DND-41 (cell line): ENCODE data around the gene PZP.

Source experiments
- CTCF ChIP-seq: IDR thresholded peaks from 2 replicates; pipeline ENCODE4 v1.5.1; 2012; ENCODE audit warnings: borderline replicate concordance, low read length, moderate library complexity, mild to moderate bottlenecking; ENCODE audit not compliant: poor library complexity, severe bottlenecking; ENCODE audit errors: extremely low read depth
- EZH2 ChIP-seq: IDR thresholded peaks from 3 replicates; pipeline ENCODE4 v1.6.1; 2012; ENCODE audit warnings: borderline replicate concordance, low read depth, mild to moderate bottlenecking, moderate library complexity, low read length, inconsistent platforms; ENCODE audit not compliant: severe bottlenecking

GRCh38 chr12:9143929-9144729, 64.1 kb downstream of the PZP start:
- no peak for TF ChIP-seq CTCF
- no peak for TF ChIP-seq EZH2
